A673 (cell line): ENCODE results near the gene PARD3. TPM values are rescaled to one million over a fixed set of nuclear protein-coding genes. Genes with fewer than 3 reads are reported as not detected.

Source experiments
- BruUV-seq: library from RNA; stranded (reverse); fragments of 400-500 nt; replicated peaks from 2 replicates; lab custom pipeline; 2021; lab: Mats Ljungman, UMichigan
- CTCF ChIA-PET: fragments of 300-600 bp; sonication (Branson Sonifier 250); formaldehyde crosslinking; loops from one replicate; lab custom pipeline; 2022; ENCODE audit warnings: antibody characterized with exemption; lab: Charles Lee
- POLR2A ChIA-PET: fragments of 300-600 bp; sonication (Branson Sonifier 250); formaldehyde crosslinking; loops from one replicate; lab custom pipeline; 2022; ENCODE audit warnings: antibody characterized with exemption; ENCODE audit not compliant: low non-redundant PET; lab: Charles Lee
- DNase-seq: peaks from one replicate; pipeline ENCODE4 v3.0.0-alpha.2; 2015; ENCODE audit warnings: low spot score
- H3K27ac ChIP-seq: fragments of 200-600 bp; sonication (generic); 2 replicates; pipeline ENCODE4 v1.5.1; 2016; ENCODE audit warnings: mixed run types, low read depth, mild to moderate bottlenecking, mixed read lengths, antibody characterized with exemption, low read length; ENCODE audit not compliant: poor library complexity, severe bottlenecking
- H3K27me3 ChIP-seq: fragments of 200-600 bp; sonication (generic); replicated peaks from 2 replicates; pipeline ENCODE4 v1.6.1; 2017; ENCODE audit warnings: mixed run types, low read depth, mild to moderate bottlenecking, mixed read lengths, antibody characterized with exemption, low read length; ENCODE audit not compliant: insufficient read depth, poor library complexity
- H3K36me3 ChIP-seq: fragments of 200-600 bp; sonication (generic); 2 replicates; pipeline ENCODE4 v1.6.1; 2016; ENCODE audit warnings: mixed run types, mild to moderate bottlenecking, mixed read lengths, antibody characterized with exemption, low read length; ENCODE audit not compliant: insufficient read depth, poor library complexity, severe bottlenecking
- H3K4me1 ChIP-seq: fragments of 200-600 bp; sonication (generic); 2 replicates; pipeline ENCODE4 v1.6.1; 2017; ENCODE audit warnings: mixed run types, mild to moderate bottlenecking, mixed read lengths, antibody characterized with exemption, low read length; ENCODE audit not compliant: insufficient read depth, poor library complexity, severe bottlenecking
- H3K4me3 ChIP-seq: fragments of 200-600 bp; sonication (generic); 2 replicates; pipeline ENCODE4 v1.5.1; 2016; ENCODE audit warnings: low read depth, mixed run types, mild to moderate bottlenecking, mixed read lengths, low read length; ENCODE audit not compliant: poor library complexity, severe bottlenecking
- H3K9me3 ChIP-seq: fragments of 200-600 bp; sonication (generic); 2 replicates; pipeline ENCODE4 v1.6.1; 2016; ENCODE audit warnings: mixed run types, low read depth, mild to moderate bottlenecking, mixed read lengths, antibody characterized with exemption, low read length; ENCODE audit not compliant: poor library complexity, severe bottlenecking
- CTCF ChIP-seq: fragments of 300-800, 200-600 bp; sonication (generic); conservative IDR thresholded peaks from 2 replicates; pipeline ENCODE4 v1.5.1; 2017; ENCODE audit warnings: low read depth, mild to moderate bottlenecking, antibody characterized with exemption, low read length, moderate library complexity, mixed read lengths
- EZH2 ChIP-seq: fragments of 200-600 bp; sonication (generic); IDR thresholded peaks from 2 replicates; pipeline ENCODE4 v1.6.1; 2017; ENCODE audit warnings: borderline replicate concordance, low read depth, mild to moderate bottlenecking, mixed read lengths, antibody characterized with exemption, low read length; ENCODE audit not compliant: poor library complexity, severe bottlenecking
- intact Hi-C: fragments of 100-400 bp; cut with micrococcal nuclease; formaldehyde crosslinking; loops from one replicate; pipeline ENCODE4 v1.10.0; 2022; ENCODE audit not compliant: unreplicated experiment
- total RNA-seq: library from RNA; stranded (reverse); gene quantifications from 2 replicates; pipeline ENCODE4 v1.2.3, GENCODE V29; 2021

The PARD3 gene
- total RNA-seq, 1 experiment from 2014 or later: 28.0 TPM

DNA sequence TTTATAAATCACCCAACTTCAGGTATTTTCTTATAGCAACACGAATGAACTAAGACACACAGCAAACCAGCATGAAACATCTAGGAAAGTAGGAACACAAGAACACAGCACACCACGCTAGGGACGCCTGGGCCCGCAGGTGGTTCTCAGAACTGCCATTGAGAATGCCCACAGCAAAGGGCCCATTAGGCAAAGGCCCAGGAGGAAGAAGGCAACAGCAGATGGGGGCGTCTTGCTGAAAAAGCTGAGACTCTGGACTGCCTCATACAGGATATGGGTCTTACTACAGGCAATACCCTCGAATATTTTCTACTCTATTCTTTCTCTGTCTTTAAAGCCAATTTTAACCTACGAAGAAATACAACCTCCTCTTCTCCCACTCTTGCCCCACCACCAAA lies 77.3 kb downstream of the PARD3 start:
- intact Hi-C loops: no loop called here
- Histone ChIP-seq H3K9me3 (no peaks in the 10 kb centered on the region), H3K27ac (no peak overlapping the region), H3K4me3 (no peak overlapping the region), H3K36me3 (no peaks in the 10 kb centered on the region), H3K4me1 (peaks cover 27% of the 10 kb centered on the region), H3K27me3 (no peaks in the 10 kb centered on the region)
- no TSS peak for BruUV-seq
- ChIA-PET POLR2A (no interaction called here), CTCF (no interaction called here)
- TF ChIP-seq CTCF (no peak), EZH2 (no peak)
- no peak for DNase-seq

DNA sequence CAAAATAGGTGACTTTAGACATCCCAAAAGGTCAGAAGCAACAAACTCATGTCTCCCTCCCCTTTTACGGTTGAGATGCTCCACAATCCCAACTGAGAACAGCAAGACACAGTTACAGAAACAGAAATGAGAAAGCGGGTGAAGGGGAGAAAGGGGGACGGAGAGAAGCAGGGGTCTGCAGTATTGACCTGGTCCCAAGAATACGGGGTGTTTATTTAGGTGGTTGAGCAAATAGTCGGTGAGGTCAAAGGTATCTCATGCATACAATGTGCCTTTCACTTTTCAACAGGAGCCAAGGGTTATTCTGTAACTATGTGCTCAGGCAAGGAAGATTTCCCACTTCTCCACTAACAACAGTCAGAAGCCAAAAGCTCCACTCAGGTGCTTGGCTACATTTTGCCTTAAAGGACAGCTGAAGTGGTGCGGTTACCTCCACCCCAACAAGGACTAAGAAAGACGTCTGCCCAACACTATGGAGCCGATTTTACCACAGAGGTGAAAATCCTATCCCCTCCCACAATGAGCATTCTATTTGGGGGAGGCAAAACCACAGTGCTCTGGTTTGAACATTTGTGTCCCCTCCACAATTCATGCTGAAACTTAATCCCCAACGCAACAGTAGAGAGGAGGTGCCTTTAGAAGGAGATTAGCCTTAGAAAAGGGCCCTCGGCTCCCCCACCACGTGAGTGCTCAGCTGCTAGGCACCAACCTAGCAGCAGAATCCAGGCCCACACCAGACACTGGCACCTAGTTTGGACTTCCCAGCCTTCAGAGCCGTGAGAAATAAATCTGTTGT lies 77.9 kb downstream of the PARD3 start:
- Histone ChIP-seq H3K4me3 (no peak overlapping the region), H3K4me1 (peaks cover 32% of the 10 kb centered on the region), H3K36me3 (no peaks in the 10 kb centered on the region), H3K9me3 (no peaks in the 10 kb centered on the region), H3K27me3 (no peaks in the 10 kb centered on the region), H3K27ac (no peak overlapping the region)
- CTCF ChIA-PET: no interaction called here
- intact Hi-C loops: no loop called here
- no peak for TF ChIP-seq CTCF
- no peak for TF ChIP-seq EZH2
- no peak for DNase-seq
- BruUV-seq: no TSS peak
- POLR2A ChIA-PET: no interaction called here

DNA sequence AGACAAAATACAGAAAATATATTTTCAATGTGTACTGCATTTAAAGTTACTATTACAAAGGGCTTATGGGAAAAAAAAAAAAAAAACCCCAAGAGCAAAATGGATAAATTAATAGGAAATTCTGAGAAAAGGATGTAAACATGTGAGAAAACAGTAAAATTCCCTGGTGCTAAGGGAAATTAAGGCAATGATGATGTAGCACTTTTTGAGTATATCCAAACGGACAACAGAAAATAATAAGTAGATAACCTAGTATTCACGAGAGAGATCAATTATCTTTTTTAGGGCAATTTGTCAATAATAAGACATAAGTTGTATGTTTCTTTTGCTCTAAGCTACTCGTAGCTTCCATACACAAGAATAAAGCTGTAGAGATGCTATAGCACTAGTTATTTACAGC lies 80.2 kb downstream of the PARD3 start:
- H3K27me3 ChIP-seq: no peaks in the 10 kb centered on the region
- H3K9me3 ChIP-seq: no peaks in the 10 kb centered on the region
- ChIA-PET POLR2A (no interaction called here), CTCF (no interaction called here)
- no TSS peak for BruUV-seq
- no peak overlapping the region for H3K27ac ChIP-seq
- DNase-seq: no peak
- intact Hi-C loops: loop anchor here (5.0 kb wide), 1 partner anchor 52 kb away; no protein-coding TSS in a partner anchor
- H3K4me3 ChIP-seq: no peak overlapping the region
- no peaks in the 10 kb centered on the region for H3K36me3 ChIP-seq
- H3K4me1 ChIP-seq: peaks cover 41% of the 10 kb centered on the region
- no peak for TF ChIP-seq CTCF
- no peak for TF ChIP-seq EZH2
